HFFc6 (cell line): Measurements from ENCODE around the gene GJC2. TPM values are rescaled to one million over a fixed set of nuclear protein-coding genes. Genes with fewer than 3 reads are reported as not detected.

ENCODE experiments used
- DNase-seq: peaks from one replicate; pipeline ENCODE4 v3.0.0-alpha.2; 2018
- H3K27ac Mint-ChIP-seq: 2 replicates; pipeline ENCODE4 v1.8.0; 2020; ENCODE audit warnings: mild to moderate bottlenecking, mixed read lengths
- H3K27me3 Mint-ChIP-seq: 2 replicates; pipeline ENCODE4 v1.8.0; 2021; ENCODE audit warnings: mild to moderate bottlenecking, moderate library complexity, mixed read lengths; ENCODE audit not compliant: insufficient read depth
- H3K36me3 Mint-ChIP-seq: 2 replicates; pipeline ENCODE4 v1.8.0; 2021; ENCODE audit warnings: low read depth, mixed read lengths
- H3K4me1 Mint-ChIP-seq: 2 replicates; pipeline ENCODE4 v1.8.0; 2020; ENCODE audit warnings: low read depth, mixed read lengths
- H3K4me3 Mint-ChIP-seq: 2 replicates; pipeline ENCODE4 v1.8.0; 2020; ENCODE audit warnings: mild to moderate bottlenecking, moderate library complexity, mixed read lengths
- H3K9me3 Mint-ChIP-seq: 2 replicates; pipeline ENCODE4 v1.8.0; 2020; ENCODE audit warnings: mild to moderate bottlenecking, mixed read lengths
- total RNA-seq, 6 experiments: library from RNA; stranded (reverse); fragmentation: NEBNext Ultra II Directional; extraction: Animal tissue kit (Norgen Biotek cat#: 25700); gene quantifications; 2 replicates in 1 of 6; 3 replicates in 5 of 6; pipeline ENCODE4 v1.2.3, GENCODE V29; 2021
- TF ChIP-seq, protein P1 (sequence below): fragments of 200-600 bp; sonication (generic); IDR thresholded peaks from 2 replicates; pipeline ENCODE4 v1.5.0; 2021; ENCODE audit warnings: antibody characterized with exemption, mild to moderate bottlenecking

The GJC2 gene
- total RNA-seq, 6 experiments from 2014 or later = 1.1 to 2.3 (median 1.2) TPM

DNA sequence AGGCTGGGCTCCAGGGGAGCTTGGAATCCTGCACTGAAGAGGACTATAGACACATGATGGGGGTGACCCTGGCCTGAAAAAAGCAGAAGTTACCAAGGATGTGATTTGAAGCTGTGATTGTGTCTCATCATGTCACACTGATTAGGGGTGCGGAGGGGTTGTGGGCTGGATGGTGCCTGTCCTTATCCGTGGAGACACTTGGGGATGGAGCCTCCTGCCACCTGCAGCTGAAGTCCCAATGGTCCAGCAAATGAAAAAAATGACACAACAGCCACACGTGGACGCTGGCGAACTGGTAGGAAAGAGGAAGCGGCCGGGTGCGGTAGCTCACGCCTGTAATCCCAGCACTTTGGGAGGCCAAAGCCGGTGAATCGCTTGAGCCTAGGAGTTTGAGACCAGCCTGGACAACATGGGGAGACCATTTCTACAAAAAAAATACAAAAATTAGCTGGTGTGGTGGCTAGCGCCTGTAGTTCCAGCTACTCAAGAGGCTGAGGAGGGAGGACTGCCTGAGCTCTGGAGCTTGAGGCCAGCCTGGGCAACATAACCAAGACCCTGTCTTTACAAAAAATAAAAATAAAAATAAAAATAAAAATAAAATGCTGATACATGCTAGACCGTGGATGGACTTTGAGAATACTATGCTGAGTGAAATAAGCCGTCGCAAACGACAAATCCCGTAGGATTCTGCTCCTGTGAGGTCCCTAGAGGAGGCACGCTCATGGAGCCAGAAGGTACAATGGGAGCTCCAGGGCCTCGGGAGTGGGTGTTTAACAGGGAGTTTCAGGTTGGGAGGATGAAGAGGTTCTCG is 15.0 kb downstream of the GJC2 start:
- TF ChIP-seq, protein P1, sequence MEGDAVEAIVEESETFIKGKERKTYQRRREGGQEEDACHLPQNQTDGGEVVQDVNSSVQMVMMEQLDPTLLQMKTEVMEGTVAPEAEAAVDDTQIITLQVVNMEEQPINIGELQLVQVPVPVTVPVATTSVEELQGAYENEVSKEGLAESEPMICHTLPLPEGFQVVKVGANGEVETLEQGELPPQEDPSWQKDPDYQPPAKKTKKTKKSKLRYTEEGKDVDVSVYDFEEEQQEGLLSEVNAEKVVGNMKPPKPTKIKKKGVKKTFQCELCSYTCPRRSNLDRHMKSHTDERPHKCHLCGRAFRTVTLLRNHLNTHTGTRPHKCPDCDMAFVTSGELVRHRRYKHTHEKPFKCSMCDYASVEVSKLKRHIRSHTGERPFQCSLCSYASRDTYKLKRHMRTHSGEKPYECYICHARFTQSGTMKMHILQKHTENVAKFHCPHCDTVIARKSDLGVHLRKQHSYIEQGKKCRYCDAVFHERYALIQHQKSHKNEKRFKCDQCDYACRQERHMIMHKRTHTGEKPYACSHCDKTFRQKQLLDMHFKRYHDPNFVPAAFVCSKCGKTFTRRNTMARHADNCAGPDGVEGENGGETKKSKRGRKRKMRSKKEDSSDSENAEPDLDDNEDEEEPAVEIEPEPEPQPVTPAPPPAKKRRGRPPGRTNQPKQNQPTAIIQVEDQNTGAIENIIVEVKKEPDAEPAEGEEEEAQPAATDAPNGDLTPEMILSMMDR = no peak
- H3K27ac Mint-ChIP-seq = peak overlapping the region; percentile 89
- 0 out of 2 replicates have a peak, but pooled peaks cover 6% of the 10 kb centered on the region for H3K36me3 Mint-ChIP-seq
- no peak for DNase-seq
- peaks cover 1% of the 10 kb centered on the region; the same call in 1 of the 2 replicates for H3K27me3 Mint-ChIP-seq
- H3K4me3 Mint-ChIP-seq = peak overlapping the region; percentile 90
- H3K9me3 Mint-ChIP-seq = no peaks in the 10 kb centered on the region
- peaks cover 27% of the 10 kb centered on the region for H3K4me1 Mint-ChIP-seq

DNA sequence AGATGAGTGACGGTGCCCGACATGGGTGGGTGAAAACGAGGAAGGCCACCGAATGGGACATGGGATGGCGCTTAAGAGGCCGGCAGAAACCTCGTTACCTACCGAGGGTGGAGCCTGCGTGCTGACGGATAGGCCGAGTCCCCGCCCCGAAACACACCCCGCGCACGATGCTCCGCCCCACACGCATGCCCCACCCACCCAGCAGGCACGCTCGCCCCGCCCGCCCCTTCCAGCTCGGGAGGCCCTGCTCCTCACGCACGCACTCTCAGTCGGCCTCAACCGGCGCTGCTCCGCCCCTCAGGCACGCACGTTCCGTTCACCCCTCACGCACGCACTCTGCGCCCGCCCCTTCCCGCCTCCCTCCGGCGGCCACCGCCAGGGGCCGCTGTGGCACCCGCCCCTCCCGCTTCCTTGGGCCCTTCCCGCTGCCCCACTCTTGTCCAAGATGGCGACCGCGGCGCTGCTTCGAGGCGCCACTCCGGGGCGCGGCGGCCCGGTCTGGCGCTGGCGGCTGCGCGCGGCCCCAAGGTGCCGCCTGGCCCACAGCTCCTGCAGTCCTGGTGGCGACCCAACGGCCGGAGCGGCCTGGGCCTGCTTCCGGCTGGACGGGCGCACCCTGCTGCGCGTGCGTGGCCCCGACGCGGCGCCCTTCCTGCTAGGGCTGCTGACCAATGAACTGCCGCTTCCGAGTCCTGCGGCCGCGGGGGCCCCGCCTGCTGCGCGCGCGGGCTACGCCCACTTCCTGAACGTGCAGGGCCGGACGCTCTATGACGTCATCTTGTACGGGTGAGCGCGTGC is 15.8 kb downstream of the GJC2 start, which contains the start of gene IBA57:
Gene IBA57, plus strand, starts transcription at position 433 of the 798 bp plus-strand sequence. Its CDS starts 13 bp downstream, at position 446.
- peak; percentile 99 for DNase-seq
- Mint-ChIP-seq H3K27me3 (peaks cover 1% of the 10 kb centered on the region; the same call in 1 of the 2 replicates), H3K36me3 (0 out of 2 replicates have a peak, but pooled peaks cover 6% of the 10 kb centered on the region), H3K4me3 (peak within 1 kb of the TSS; percentile 90), H3K9me3 (no peaks in the 10 kb centered on the region), H3K27ac (peak within 1 kb of the TSS; percentile 89), H3K4me1 (peaks cover 27% of the 10 kb centered on the region)
- TF ChIP-seq, protein P1 = peak; percentile 95

DNA sequence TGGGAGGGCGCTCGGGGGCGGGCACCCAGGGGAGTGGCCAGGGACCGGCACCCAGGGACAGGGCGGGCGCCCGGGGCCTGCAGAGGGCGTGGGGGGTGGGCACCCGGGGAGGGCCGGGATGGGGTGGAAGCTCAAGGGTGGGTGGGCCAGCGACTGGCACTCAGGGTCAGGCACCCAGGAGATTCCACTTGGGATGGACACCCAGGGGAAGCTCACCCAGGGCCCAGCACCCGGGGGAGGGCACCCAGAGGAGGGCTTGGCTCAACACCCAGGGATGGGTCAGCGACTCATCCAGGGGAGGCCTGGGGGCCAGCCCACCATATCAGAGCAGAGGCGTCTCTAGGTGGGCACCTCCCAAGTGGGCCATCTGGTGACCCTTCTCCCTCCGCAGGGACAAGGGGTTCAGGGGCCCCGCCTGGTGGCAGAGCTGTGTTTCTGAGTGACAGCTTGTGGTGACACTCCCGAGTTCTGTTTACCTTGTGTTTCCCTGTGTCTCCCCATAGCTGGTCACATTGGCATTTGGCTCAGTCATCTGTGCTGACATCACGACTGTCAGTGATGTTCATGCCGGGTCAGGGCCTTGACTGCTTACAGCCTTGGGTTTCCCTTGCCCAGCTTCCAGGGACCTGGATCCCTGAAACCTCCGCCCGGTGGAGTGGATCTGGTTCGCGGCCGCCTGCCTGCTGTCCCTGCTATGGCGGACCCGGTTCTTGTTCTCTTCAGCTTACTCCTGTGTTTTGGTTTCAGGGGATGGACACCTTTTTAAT is 16.6 kb downstream of the GJC2 start:
- Mint-ChIP-seq H3K9me3 (no peaks in the 10 kb centered on the region), H3K4me1 (peaks cover 26% of the 10 kb centered on the region), H3K27me3 (peaks cover 1% of the 10 kb centered on the region; the same call in 1 of the 2 replicates), H3K36me3 (0 out of 2 replicates have a peak, but pooled peaks cover 6% of the 10 kb centered on the region), H3K4me3 (peak overlapping the region; percentile 79), H3K27ac (peak overlapping the region; percentile 88)
- TF ChIP-seq, protein P1 = peak; percentile 16; the same call in 1 of the 2 replicates
- DNase-seq = peak; percentile 87

DNA sequence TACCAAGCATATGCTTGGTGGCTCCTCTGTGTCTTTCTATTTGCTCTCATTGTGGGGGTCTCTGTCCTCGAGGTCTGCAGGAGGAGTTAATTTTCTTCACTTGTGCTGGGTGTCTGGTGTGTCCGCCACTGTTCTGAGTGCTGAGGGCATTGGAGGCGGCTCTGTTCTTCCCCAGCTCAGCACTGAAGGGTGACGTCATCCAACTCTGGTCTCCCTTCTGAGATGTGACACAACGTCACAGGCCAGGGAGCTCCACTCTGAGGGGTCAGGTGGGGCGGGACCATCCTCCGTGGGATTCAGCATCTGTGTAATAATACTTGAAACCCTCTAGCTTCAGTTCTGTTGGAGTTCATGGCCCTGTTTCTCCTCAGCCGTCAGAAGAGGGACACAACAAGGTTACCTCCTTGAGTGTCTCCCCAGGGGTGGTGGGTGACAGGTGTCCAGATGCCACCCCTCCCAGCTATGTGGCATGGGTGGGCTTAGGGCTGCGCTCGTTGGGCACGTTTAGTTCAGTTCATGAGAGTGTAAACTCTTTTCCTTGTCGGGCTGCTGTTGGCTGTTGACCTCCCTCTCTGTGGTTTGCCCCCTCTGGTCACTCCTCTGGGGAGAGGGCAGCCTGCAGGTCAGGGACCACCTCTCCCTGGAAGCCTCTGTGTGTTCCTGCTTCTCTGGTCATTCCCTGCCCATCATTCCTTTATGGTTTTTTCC is 19.0 kb downstream of the GJC2 start:
- TF ChIP-seq, protein P1 = no peak
- 0 out of 2 replicates have a peak, but pooled peaks cover 6% of the 10 kb centered on the region for H3K36me3 Mint-ChIP-seq
- H3K9me3 Mint-ChIP-seq = no peaks in the 10 kb centered on the region
- DNase-seq = no peak
- H3K4me3 Mint-ChIP-seq = no peak overlapping the region
- H3K27me3 Mint-ChIP-seq = peaks cover 1% of the 10 kb centered on the region; the same call in 1 of the 2 replicates
- peaks cover 21% of the 10 kb centered on the region for H3K4me1 Mint-ChIP-seq
- H3K27ac Mint-ChIP-seq = no peak overlapping the region
